ENCODE results near the gene NDUFA11. TPM values are rescaled to one million over a fixed set of nuclear protein-coding genes. Genes with fewer than 3 reads are reported as not detected.

Gene NDUFA11
- total RNA-seq, 2 donors from 2014 or later, result 242 to 269 TPM

DNA sequence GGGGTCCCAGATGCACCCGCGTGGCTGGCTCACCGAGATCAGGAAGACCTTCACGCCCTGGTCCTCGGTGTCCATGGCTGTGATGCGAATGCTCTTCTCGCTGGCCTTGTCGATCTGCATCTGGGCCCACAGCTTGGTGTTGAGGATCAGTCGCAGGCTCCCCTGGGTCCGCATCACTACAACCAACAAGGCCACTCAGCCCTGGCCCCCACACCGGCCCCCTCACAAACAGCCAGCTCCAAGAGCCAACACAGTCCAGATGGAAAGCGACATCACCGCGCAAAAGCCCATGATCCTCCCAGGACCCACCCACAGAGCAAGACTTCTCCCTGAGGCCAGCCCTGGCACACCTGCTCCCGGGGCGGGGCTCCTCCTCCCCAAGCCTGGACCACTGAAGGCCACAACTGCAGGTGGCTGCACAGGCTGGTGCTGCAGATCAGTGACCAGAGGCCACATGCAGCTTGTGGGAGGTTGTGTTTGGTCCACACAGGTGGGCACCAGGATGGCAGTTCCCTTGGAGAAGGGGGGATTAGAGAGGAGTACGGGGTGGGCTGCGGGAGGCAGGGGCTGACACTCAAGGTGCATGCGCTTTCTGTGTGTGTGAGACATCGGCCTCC is 15.0 kb upstream of the NDUFA11 start:
- 93 to 94% methylated on average over 14 to 20 of the region's 20 CpGs for WGBS, 2 experiments (ENCODE audit: insufficient coverage in 1 of 2, insufficient read length in 1 of 2)
- H3K4me3 Mint-ChIP-seq, result no peak overlapping the region
- Histone ChIP-seq H3K27ac (ENCODE audit: low read depth, low read length) (no peak overlapping the region), H3K9ac (ENCODE audit: extremely low read depth, low read length, poor library complexity, severe bottlenecking) (no peak overlapping the region), H3K36me3 (ENCODE audit: control insufficient read depth, insufficient read depth, low read length) (peaks cover 34% of the 10 kb centered on the region), H3K9me3 (ENCODE audit: control insufficient read depth, low read length) (no peaks in the 10 kb centered on the region), H3K27me3 (ENCODE audit: control insufficient read depth, insufficient read depth, low read length, poor library complexity, severe bottlenecking) (no peaks in the 10 kb centered on the region), H3K4me3 (ENCODE audit: low read length) (no peak overlapping the region), H3K4me1 (ENCODE audit: control insufficient read depth, insufficient read depth, low read length) (no peaks in the 10 kb centered on the region)
- no peaks in the 10 kb centered on the region for H3K9me3 Mint-ChIP-seq
- DNase-seq, result no peak
- H3K36me3 Mint-ChIP-seq (ENCODE audit: low read depth), result peaks cover 43% of the 10 kb centered on the region
- no peaks in the 10 kb centered on the region for H3K27me3 Mint-ChIP-seq (ENCODE audit: insufficient read depth)
- no peaks in the 10 kb centered on the region for H3K4me1 Mint-ChIP-seq
- no peak overlapping the region for H3K27ac Mint-ChIP-seq
- no peak for TF ChIP-seq CTCF (conservative IDR thresholded peaks at IDR 0.05)

- Mint-ChIP-seq H3K36me3 (ENCODE audit: low read depth) (peaks cover 35% of the 10 kb centered on the region), H3K27ac (no peak overlapping the region), H3K4me1 (no peaks in the 10 kb centered on the region), H3K27me3 (ENCODE audit: insufficient read depth) (no peaks in the 10 kb centered on the region), H3K4me3 (no peak overlapping the region), H3K9me3 (no peaks in the 10 kb centered on the region)
- no peaks in the 10 kb centered on the region for H3K9me3 ChIP-seq (ENCODE audit: control insufficient read depth, low read length)
- no peaks in the 10 kb centered on the region for H3K4me1 ChIP-seq (ENCODE audit: control insufficient read depth, insufficient read depth, low read length)
- WGBS, 2 experiments (ENCODE audit: insufficient coverage in 1 of 2, insufficient read length in 1 of 2), result 95 to 97% methylated on average over 12 to 36 of the region's 36 CpGs
- no peak overlapping the region for H3K27ac ChIP-seq (ENCODE audit: low read depth, low read length)
- no peaks in the 10 kb centered on the region for H3K27me3 ChIP-seq (ENCODE audit: control insufficient read depth, insufficient read depth, low read length, poor library complexity, severe bottlenecking)
- H3K9ac ChIP-seq (ENCODE audit: extremely low read depth, low read length, poor library complexity, severe bottlenecking), result no peak overlapping the region
- no peak for TF ChIP-seq CTCF (conservative IDR thresholded peaks at IDR 0.05)
- DNase-seq, result no peak
- H3K4me3 ChIP-seq (ENCODE audit: low read length), result no peak overlapping the region
- H3K36me3 ChIP-seq (ENCODE audit: control insufficient read depth, insufficient read depth, low read length), result peaks cover 27% of the 10 kb centered on the region
These were observed 14.0 kb upstream of the NDUFA11 start for GRCh38 chr19:5917431-5918107.

- H3K9me3 Mint-ChIP-seq, result no peaks in the 10 kb centered on the region
- no peaks in the 10 kb centered on the region for H3K4me1 Mint-ChIP-seq
- no peaks in the 10 kb centered on the region for H3K4me1 ChIP-seq (ENCODE audit: control insufficient read depth, insufficient read depth, low read length)
- no peaks in the 10 kb centered on the region for H3K27me3 ChIP-seq (ENCODE audit: control insufficient read depth, insufficient read depth, low read length, poor library complexity, severe bottlenecking)
- no peak overlapping the region for H3K4me3 Mint-ChIP-seq
- DNase-seq, result no peak
- H3K4me3 ChIP-seq (ENCODE audit: low read length), result no peak overlapping the region
- H3K36me3 Mint-ChIP-seq (ENCODE audit: low read depth), result peaks cover 25% of the 10 kb centered on the region
- H3K27ac Mint-ChIP-seq, result no peak overlapping the region
- peaks cover 23% of the 10 kb centered on the region for H3K36me3 ChIP-seq (ENCODE audit: control insufficient read depth, insufficient read depth, low read length)
- TF ChIP-seq CTCF (conservative IDR thresholded peaks at IDR 0.05), result no peak
- no peaks in the 10 kb centered on the region for H3K9me3 ChIP-seq (ENCODE audit: control insufficient read depth, low read length)
- no peak overlapping the region for H3K27ac ChIP-seq (ENCODE audit: low read depth, low read length)
- WGBS, 2 experiments (ENCODE audit: insufficient coverage in 1 of 2, insufficient read length in 1 of 2), result 92 to 96% methylated on average over 11 to 14 of the region's 14 CpGs
- no peaks in the 10 kb centered on the region for H3K27me3 Mint-ChIP-seq (ENCODE audit: insufficient read depth)
- H3K9ac ChIP-seq (ENCODE audit: extremely low read depth, low read length, poor library complexity, severe bottlenecking), result no peak overlapping the region
These were observed 12.7 kb upstream of the NDUFA11 start for GRCh38 chr19:5916181-5916708.
